Activated CD8-positive, alpha-beta T cell treated with anti-CD3 and anti-CD28 coated beads for 36 hours (primary cell): ENCODE results near the gene TERC. TPM values are rescaled to one million over a fixed set of nuclear protein-coding genes. Genes with fewer than 3 reads are reported as not detected.
"Not testable (repeated sequence)": the region's sequence is repeated elsewhere in the genome, so short reads cannot be mapped to it uniquely, and the experiment has no call there.

Experiments
- ATAC-seq: fragments of 200-7000 bp; cut with Tn5 transposase; one replicate; pipeline ENCODE4 v1.10.0; 2021; ENCODE audit warnings: mild to moderate bottlenecking, moderate library complexity
- CTCF ChIA-PET: fragments of 350-600 bp; sonication (Branson Sonifier 250); formaldehyde crosslinking; loops from one replicate; lab custom pipeline; 2021; ENCODE audit warnings: antibody characterized with exemption; lab: Charles Lee
- POLR2A ChIA-PET: fragments of 350-600 bp; sonication (Branson Sonifier 250); formaldehyde crosslinking; loops from one replicate; lab custom pipeline; 2021; ENCODE audit warnings: antibody characterized with exemption; lab: Charles Lee
- DNase-seq: peaks from one replicate; pipeline ENCODE4 v3.0.0-alpha.2; 2020
- H3K27ac Mint-ChIP-seq: one replicate; pipeline ENCODE4 v1.8.0; 2021; ENCODE audit warnings: mild to moderate bottlenecking, mixed read lengths
- H3K27me3 Mint-ChIP-seq: one replicate; pipeline ENCODE4 v1.8.0; 2021; ENCODE audit warnings: mixed read lengths
- H3K36me3 Mint-ChIP-seq: one replicate; pipeline ENCODE4 v1.8.0; 2021; ENCODE audit warnings: low read depth, mixed read lengths
- H3K4me1 Mint-ChIP-seq: one replicate; pipeline ENCODE4 v1.8.0; 2021; ENCODE audit warnings: low read depth, mixed read lengths
- H3K4me3 Mint-ChIP-seq: one replicate; pipeline ENCODE4 v1.8.0; 2021; ENCODE audit warnings: mild to moderate bottlenecking, moderate library complexity, mixed read lengths
- H3K9me3 Mint-ChIP-seq: one replicate; pipeline ENCODE4 v1.8.0; 2021; ENCODE audit warnings: mixed read lengths
- intact Hi-C: fragments of 100-400 bp; cut with micrococcal nuclease; formaldehyde crosslinking; loops from one replicate; pipeline ENCODE4 v1.10.0; 2022
- total RNA-seq, 2 experiments: library from RNA; stranded (reverse); gene quantifications; one replicate each; pipeline ENCODE4 v1.2.3, GENCODE V29; 2021
- TF ChIP-seq, protein P1 (sequence below): fragments of 200-600 bp; IDR thresholded peaks from one replicate; pipeline ENCODE4 v1.8.0; 2022; ENCODE audit warnings: antibody characterized with exemption, mild to moderate bottlenecking

Gene TERC
- total RNA-seq, 2 experiments from 2014 or later: 21.7 to 29.0 TPM

DNA sequence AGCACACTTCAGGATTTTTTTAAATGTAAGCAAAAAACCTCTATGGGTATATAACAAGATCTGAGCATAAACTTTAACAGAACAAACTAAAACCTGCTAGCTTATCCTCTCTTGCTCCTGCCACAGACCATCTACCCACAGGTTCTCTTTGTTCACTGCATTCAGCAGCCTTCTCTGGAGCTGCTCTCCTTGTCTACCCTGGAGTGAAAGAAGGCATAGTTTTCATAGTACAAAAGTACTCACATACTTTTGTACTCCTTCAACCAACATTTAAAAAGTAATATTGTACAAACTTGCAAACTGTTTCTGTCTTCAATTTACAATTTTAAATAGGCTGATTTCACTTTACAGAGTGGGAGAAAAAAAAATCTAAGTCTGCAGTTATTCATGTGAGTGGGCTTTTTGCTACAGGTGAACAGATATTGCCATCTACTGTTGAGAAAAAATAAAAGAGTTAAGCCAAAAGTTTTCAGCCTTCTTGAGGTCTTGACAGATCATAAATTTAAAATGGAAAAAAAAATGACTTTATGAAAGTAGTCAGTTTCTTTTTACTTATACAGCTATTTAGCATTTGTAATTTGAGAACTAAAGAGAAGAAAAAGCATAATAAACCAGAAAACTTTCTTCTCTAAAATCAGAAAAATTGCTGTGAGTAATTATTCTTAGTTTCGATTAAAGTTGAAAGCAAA is 20.4 kb downstream of the TERC start:
- POLR2A ChIA-PET: no interaction called here
- no peak for ATAC-seq
- Mint-ChIP-seq H3K9me3 (no peaks in the 10 kb centered on the region), H3K4me3 (no peak overlapping the region), H3K27ac (no peak overlapping the region), H3K4me1 (peaks cover 10% of the 10 kb centered on the region), H3K36me3 (no peaks in the 10 kb centered on the region), H3K27me3 (peaks cover 29% of the 10 kb centered on the region)
- TF ChIP-seq, protein P1, sequence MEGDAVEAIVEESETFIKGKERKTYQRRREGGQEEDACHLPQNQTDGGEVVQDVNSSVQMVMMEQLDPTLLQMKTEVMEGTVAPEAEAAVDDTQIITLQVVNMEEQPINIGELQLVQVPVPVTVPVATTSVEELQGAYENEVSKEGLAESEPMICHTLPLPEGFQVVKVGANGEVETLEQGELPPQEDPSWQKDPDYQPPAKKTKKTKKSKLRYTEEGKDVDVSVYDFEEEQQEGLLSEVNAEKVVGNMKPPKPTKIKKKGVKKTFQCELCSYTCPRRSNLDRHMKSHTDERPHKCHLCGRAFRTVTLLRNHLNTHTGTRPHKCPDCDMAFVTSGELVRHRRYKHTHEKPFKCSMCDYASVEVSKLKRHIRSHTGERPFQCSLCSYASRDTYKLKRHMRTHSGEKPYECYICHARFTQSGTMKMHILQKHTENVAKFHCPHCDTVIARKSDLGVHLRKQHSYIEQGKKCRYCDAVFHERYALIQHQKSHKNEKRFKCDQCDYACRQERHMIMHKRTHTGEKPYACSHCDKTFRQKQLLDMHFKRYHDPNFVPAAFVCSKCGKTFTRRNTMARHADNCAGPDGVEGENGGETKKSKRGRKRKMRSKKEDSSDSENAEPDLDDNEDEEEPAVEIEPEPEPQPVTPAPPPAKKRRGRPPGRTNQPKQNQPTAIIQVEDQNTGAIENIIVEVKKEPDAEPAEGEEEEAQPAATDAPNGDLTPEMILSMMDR: peak; percentile 37
- CTCF ChIA-PET: interaction anchor here (0.7 to 1.7 kb wide), 8 partner anchors 14 to 879 kb away, joined by 3 to 5 read pairs (median 4); no protein-coding TSS in a partner anchor
- no peak for DNase-seq
- intact Hi-C loops: loop anchor here (5.0 kb wide), 1 partner anchor 597 kb away; no protein-coding TSS in a partner anchor

DNA sequence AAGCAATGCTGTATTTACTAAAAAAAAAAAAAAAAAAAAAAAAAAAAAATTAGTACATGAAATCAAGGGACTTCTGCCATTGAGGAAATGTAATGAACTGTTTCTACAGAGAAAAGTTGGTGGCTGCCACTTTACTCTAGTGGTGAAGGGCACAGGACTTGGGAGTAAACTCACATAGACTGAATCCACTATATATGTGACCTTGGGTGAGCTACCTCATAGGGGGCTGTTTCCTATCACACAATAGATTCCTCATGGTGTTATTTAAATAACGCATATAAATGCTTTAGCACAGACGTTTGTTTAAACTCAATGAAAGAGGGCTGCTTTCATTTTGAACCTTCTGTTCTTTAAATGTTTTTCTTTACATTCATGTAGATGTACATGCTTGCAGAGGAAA is 25.8 kb downstream of the TERC start:
- H3K36me3 Mint-ChIP-seq: no peaks in the 10 kb centered on the region

DNA sequence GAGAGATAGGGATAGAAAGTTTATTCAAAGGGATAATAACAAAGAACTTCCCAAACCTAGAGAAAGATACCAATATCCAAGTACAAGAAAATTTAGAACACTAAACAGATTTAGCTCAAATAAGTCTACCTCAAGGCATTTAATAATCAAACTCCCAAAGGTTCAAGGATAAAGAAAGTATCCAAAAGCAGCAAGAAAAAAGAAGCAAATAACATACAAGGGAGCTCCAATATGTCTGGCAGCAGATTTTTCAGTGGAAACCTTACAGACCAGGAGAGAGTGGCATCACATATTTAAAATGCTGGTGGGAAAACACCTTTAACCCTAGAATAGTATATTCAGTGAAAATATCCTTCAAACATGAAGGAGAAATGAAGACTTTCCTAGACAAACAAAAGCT is 33.0 kb downstream of the TERC start:
- ATAC-seq, POLR2A ChIA-PET, CTCF ChIA-PET, H3K27ac Mint-ChIP-seq, H3K36me3 Mint-ChIP-seq, DNase-seq, intact Hi-C loops, H3K4me1 Mint-ChIP-seq, H3K4me3 Mint-ChIP-seq: not testable (repeated sequence)
- peaks cover 26% of the 10 kb centered on the region for H3K27me3 Mint-ChIP-seq
- H3K9me3 Mint-ChIP-seq: peaks cover 18% of the 10 kb centered on the region

More for the DNA sequence above, 25.8 kb downstream of the TERC start:
- no peak overlapping the region for H3K27ac Mint-ChIP-seq
- CTCF ChIA-PET: no interaction called here
- TF ChIP-seq, protein P1: no peak
- intact Hi-C loops: no loop called here
- H3K4me1 Mint-ChIP-seq: no peaks in the 10 kb centered on the region
- POLR2A ChIA-PET: no interaction called here
- ATAC-seq (no peak), DNase-seq (no peak)
- no peak overlapping the region for H3K4me3 Mint-ChIP-seq
- H3K27me3 Mint-ChIP-seq: peaks cover 3% of the 10 kb centered on the region
- peaks cover 14% of the 10 kb centered on the region for H3K9me3 Mint-ChIP-seq

DNA sequence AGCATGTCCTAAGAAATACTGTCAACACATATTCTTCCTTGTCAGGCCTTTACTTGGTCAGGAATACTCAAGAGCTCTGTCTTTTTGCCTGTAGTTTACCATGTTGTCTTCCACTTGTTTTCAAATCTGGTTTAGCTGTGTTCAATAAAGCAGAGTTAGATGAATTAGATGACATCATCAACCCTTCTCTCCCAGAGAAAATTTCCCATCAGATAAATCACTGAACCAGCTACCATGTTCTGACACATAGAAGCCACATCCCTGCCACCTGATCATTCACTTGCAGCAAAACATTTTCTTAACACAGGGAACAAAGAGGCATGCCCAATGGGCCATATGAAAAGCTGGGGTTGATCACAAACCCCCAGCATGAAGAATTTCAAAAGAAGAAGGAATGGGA is 42.1 kb downstream of the TERC start:
- Mint-ChIP-seq H3K4me1 (no peaks in the 10 kb centered on the region), H3K36me3 (no peaks in the 10 kb centered on the region), H3K9me3 (peaks cover 1% of the 10 kb centered on the region), H3K4me3 (no peak overlapping the region), H3K27ac (no peak overlapping the region), H3K27me3 (peaks cover 27% of the 10 kb centered on the region)
- CTCF ChIA-PET: no interaction called here
- DNase-seq: no peak
- POLR2A ChIA-PET: no interaction called here
- TF ChIP-seq, protein P1: no peak
- intact Hi-C loops: no loop called here
- ATAC-seq: no peak

DNA sequence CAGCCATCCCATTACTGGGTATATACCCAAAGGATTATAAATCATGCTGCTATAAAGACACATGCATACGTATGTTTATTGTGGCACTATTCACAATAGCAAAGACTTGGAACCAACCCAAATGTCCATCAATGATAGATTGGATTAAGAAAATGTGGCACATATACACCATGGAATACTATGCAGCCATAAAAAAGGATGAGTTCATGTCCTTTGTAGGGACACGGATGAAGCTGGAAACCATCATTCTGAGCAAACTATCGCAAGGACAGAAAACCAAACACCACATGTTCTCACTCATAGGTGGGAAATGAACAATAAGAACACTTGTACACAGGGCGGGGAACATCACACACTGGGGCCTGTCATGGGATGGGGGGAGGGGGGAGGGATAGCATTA is 46.4 kb downstream of the TERC start:
- intact Hi-C loops, H3K4me1 Mint-ChIP-seq, DNase-seq, H3K4me3 Mint-ChIP-seq, H3K9me3 Mint-ChIP-seq, ATAC-seq, POLR2A ChIA-PET, CTCF ChIA-PET, H3K36me3 Mint-ChIP-seq, H3K27ac Mint-ChIP-seq: not testable (repeated sequence)
- H3K27me3 Mint-ChIP-seq: peaks cover 22% of the 10 kb centered on the region

Other genes starting within 250 kb of the TERC start
- not detected for gene MECOM, start 101.3 kb downstream of the TERC start, total RNA-seq
- under 1 TPM; 0.14 to 0.54 TPM for gene ACTRT3, start 4.5 kb upstream of the TERC start, total RNA-seq
- gene MYNN, start 8.3 kb upstream of the TERC start, total RNA-seq: 10 to 100 TPM; 13.8 to 14.1 TPM
- under 1 TPM in 1 of 2 experiments, not detected in 1; 0.18 TPM for gene LRRIQ4, start 47.8 kb upstream of the TERC start, total RNA-seq
- gene LRRC34, start 47.8 kb upstream of the TERC start, total RNA-seq: 1 to 10 TPM; 6.6 to 6.8 TPM
- not detected for gene LRRC31, start 104.9 kb upstream of the TERC start, total RNA-seq
- not detected for gene SAMD7, start 146.5 kb upstream of the TERC start, total RNA-seq
- gene SEC62, start 201.7 kb upstream of the TERC start, total RNA-seq: 10 to 100 TPM; 52.5 to 60.2 TPM